Measurements from ENCODE around the gene CLRN2. TPM values are rescaled to one million over a fixed set of nuclear protein-coding genes. Genes with fewer than 3 reads are reported as not detected.

Gene CLRN2
- total RNA-seq, 2 experiments from 2014 or later = not detected

DNA sequence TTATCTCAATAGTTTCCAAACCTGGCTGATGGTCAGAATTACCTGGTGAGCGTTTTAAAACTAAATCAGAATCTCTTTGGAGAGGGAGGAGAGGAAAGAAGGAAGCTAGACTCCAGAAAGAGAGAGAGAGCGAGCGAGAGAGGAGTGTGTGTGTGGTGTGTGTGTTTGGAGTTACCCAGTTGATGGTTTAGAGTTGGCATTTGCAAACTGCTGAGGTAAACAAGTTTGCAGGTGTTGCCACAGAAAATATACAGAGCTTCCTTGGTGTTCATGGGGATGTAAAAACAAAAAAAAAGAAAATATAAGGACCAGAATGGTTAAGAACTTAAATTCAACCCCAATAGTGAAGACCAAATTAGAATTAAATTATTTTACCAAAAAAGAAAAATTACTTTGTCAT lies 35.6 kb downstream of the CLRN2 start:
- Mint-ChIP-seq H3K27ac (no peak overlapping the region), H3K4me3 (no peak overlapping the region), H3K9me3 (ENCODE audit: insufficient read depth) (no peaks in the 10 kb centered on the region), H3K4me1 (ENCODE audit: low read depth) (peaks cover 14% of the 10 kb centered on the region), H3K36me3 (ENCODE audit: low read depth) (no peaks in the 10 kb centered on the region), H3K27me3 (ENCODE audit: low read depth) (peaks cover 19% of the 10 kb centered on the region)
- ChIA-PET POLR2A (no interaction called here), CTCF (interaction anchor here (2.4 to 2.9 kb wide), 2 partner anchors 68 to 86 kb away, joined by 10 to 30 read pairs; no protein-coding TSS in a partner anchor)
- ATAC-seq (no peak), DNase-seq (no peak)

DNA sequence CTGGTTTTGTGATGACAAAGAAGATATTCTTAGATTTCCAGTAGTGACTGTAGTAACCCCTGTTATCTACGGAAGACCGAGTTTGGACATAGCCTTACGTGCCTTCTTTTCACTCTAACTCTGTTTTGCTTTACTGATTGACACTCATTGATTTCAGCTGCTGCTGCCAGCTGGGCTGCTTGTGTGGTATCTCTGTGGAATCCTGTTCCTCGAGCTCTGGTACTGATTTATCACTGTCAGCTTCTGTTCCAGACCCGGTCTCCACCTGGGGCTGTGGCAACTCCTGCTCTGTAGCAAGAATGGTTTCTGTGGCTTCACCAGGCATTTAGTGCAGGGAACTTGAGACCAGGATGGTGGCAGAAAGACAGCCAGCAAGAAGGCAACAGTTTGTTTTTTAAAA lies 37.5 kb downstream of the CLRN2 start:
- H3K4me3 Mint-ChIP-seq = no peak overlapping the region
- H3K36me3 Mint-ChIP-seq (ENCODE audit: low read depth) = no peaks in the 10 kb centered on the region
- no peak overlapping the region for H3K27ac Mint-ChIP-seq
- peaks cover 14% of the 10 kb centered on the region for H3K4me1 Mint-ChIP-seq (ENCODE audit: low read depth)
- DNase-seq (no peak), ATAC-seq (no peak)
- CTCF ChIA-PET = no interaction called here
- H3K27me3 Mint-ChIP-seq (ENCODE audit: low read depth) = peaks cover 19% of the 10 kb centered on the region
- POLR2A ChIA-PET = no interaction called here
- H3K9me3 Mint-ChIP-seq (ENCODE audit: insufficient read depth) = no peaks in the 10 kb centered on the region

DNA sequence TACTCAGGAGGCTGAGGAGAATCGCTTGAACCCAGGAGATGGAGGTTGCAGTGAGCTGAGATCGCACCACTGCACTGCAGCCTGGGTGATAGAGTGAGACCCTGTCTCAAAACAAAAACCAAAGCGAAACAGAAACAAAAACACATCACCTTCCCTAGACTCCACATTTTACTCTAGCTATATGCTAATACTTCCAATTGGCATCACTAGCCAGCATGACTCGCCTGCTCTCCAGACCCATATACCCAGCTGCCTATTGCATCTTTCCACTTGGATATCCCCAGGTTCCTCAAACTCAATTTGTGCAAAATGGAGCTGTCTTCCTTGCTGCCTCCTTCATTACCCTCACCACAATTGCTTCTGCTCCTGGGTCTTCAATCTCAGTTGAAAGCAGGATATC lies 39.6 kb downstream of the CLRN2 start:
- H3K4me3 Mint-ChIP-seq = no peak overlapping the region
- CTCF ChIA-PET = interaction anchor here (0.7 to 1.8 kb wide), 2 partner anchors 42 to 81 kb away, joined by 3 to 6 read pairs; no protein-coding TSS in a partner anchor
- POLR2A ChIA-PET = interaction anchor here (0.6 to 2.2 kb wide), 5 partner anchors 22 to 255 kb away, joined by 3 to 7 read pairs (median 4); partner anchors contain the start of genes LAP3 and MED28
- peaks cover 19% of the 10 kb centered on the region for H3K27me3 Mint-ChIP-seq (ENCODE audit: low read depth)
- peaks cover 5% of the 10 kb centered on the region for H3K4me1 Mint-ChIP-seq (ENCODE audit: low read depth)
- H3K9me3 Mint-ChIP-seq (ENCODE audit: insufficient read depth) = no peaks in the 10 kb centered on the region
- no peaks in the 10 kb centered on the region for H3K36me3 Mint-ChIP-seq (ENCODE audit: low read depth)
- ATAC-seq (no peak), DNase-seq (no peak)
- H3K27ac Mint-ChIP-seq = no peak overlapping the region

DNA sequence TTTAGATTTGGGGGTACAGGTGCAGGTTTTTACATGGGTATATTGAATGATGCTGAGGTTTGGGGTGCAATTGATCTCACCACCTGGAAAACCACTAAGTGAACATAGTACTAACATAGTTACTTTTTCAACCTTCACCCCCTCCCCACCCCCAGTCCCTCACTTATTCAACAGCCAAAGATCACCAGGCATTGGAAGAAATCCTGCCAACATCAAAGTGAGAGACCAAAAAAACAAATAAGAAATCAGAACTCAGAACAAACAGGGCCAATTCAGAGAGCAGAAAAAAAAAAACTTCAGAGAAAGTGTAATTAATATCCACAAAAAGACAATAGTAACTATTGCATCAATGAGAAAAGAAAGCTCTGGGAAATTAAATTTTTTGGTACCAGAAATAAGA lies 41.5 kb downstream of the CLRN2 start:
- no peak for ATAC-seq
- H3K27me3 Mint-ChIP-seq (ENCODE audit: low read depth) = peaks cover 16% of the 10 kb centered on the region
- H3K36me3 Mint-ChIP-seq (ENCODE audit: low read depth) = no peaks in the 10 kb centered on the region

DNA sequence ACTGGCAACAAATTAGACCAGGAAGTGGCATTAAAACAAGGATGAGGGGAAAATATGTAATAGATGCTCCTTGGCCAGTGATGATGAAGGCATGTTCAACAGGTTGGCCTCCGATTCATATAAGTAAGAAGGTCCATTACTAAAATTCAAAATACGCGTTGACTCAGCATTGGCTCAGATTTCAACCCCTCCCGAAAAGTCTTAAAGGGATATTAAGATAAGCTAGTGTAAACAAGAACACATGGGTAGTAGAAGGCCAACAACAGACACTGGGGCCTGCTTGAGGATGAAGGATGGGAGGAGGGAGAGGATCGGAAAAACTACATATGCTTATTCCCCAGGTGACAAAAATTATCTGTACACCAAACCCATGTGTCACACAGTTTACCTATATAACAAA lies 42.9 kb downstream of the CLRN2 start:
- H3K4me3 Mint-ChIP-seq = no peak overlapping the region
- ATAC-seq (no peak), DNase-seq (no peak)
- H3K27ac Mint-ChIP-seq = no peak overlapping the region
- peaks cover 7% of the 10 kb centered on the region for H3K27me3 Mint-ChIP-seq (ENCODE audit: low read depth)
- H3K9me3 Mint-ChIP-seq (ENCODE audit: insufficient read depth) = no peaks in the 10 kb centered on the region
- peaks cover 5% of the 10 kb centered on the region for H3K4me1 Mint-ChIP-seq (ENCODE audit: low read depth)
- POLR2A ChIA-PET = no interaction called here
- CTCF ChIA-PET = no interaction called here
- H3K36me3 Mint-ChIP-seq (ENCODE audit: low read depth) = no peaks in the 10 kb centered on the region

More for the DNA sequence above, 41.5 kb downstream of the CLRN2 start:
- Mint-ChIP-seq H3K27ac (no peak overlapping the region), H3K9me3 (ENCODE audit: insufficient read depth) (no peaks in the 10 kb centered on the region), H3K4me1 (ENCODE audit: low read depth) (peaks cover 5% of the 10 kb centered on the region), H3K4me3 (no peak overlapping the region)
- CTCF ChIA-PET = interaction anchor here (1.0 kb wide), 1 partner anchor 80 kb away, joined by 4 read pairs; no protein-coding TSS in a partner anchor
- POLR2A ChIA-PET = no interaction called here
- no peak for DNase-seq

DNA sequence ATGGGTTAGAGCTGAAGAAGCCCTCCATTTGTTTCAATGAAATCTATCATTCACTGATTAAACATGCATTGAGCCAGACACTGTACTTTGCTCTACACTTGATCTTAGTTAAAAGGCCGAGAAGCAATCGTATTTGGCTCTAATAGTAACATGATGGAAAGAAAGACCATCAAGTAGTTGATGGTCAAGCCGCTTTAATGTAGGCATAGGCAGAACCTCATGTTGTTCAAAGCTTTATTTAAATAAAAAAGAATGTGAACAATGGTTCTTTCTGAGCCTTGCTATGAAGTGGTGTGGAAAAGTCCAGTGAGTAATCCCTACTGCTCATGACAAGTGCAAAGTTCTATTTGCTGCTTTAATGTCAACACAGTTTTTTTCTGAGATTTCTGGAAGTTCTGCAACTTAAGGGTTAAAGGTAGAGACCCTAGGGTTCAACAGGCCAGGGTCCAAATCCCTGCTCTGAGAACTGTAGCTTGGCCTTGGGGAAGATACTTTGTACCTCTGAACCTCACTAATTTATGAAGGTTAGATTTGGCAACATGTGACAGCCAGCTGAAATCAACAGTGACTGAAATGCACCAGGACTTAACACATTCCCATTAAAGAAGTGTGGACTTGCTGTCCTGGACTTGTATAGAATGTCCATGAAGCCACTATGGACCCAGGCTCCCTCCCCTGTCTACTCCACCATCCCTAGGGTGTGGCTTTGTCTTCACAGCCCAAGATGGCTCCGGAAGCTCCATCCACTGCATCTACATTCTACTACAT lies 44.2 kb downstream of the CLRN2 start:
- H3K4me1 Mint-ChIP-seq (ENCODE audit: low read depth) = peaks cover 5% of the 10 kb centered on the region
- ATAC-seq (no peak), DNase-seq (no peak)
- H3K27me3 Mint-ChIP-seq (ENCODE audit: low read depth) = peaks cover 7% of the 10 kb centered on the region
- no peaks in the 10 kb centered on the region for H3K9me3 Mint-ChIP-seq (ENCODE audit: insufficient read depth)
- H3K4me3 Mint-ChIP-seq = no peak overlapping the region
- CTCF ChIA-PET = no interaction called here
- H3K36me3 Mint-ChIP-seq (ENCODE audit: low read depth) = no peaks in the 10 kb centered on the region
- H3K27ac Mint-ChIP-seq = no peak overlapping the region
- POLR2A ChIA-PET = no interaction called here

DNA sequence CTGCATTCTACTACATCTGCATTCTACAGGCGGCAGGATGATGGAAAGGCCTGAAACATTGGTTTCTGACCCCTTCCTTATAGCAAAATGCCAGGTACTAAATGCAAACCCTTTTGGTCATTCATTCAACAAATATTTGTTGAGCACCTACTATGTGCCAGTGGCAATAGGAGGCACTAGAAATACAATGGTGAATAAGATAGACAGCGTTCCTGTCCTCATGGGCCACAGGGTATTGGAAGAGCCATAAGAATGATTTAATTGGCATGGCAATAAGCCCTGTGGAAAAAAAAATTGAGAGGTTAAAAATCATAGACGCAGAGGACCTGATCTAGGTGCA lies 44.7 kb downstream of the CLRN2 start:
- Mint-ChIP-seq H3K27me3 (ENCODE audit: low read depth) (peaks cover 7% of the 10 kb centered on the region), H3K36me3 (ENCODE audit: low read depth) (no peaks in the 10 kb centered on the region), H3K4me3 (no peak overlapping the region), H3K9me3 (ENCODE audit: insufficient read depth) (no peaks in the 10 kb centered on the region), H3K27ac (no peak overlapping the region), H3K4me1 (ENCODE audit: low read depth) (peaks cover 4% of the 10 kb centered on the region)
- DNase-seq (no peak), ATAC-seq (no peak)
- POLR2A ChIA-PET = no interaction called here
- CTCF ChIA-PET = no interaction called here

DNA sequence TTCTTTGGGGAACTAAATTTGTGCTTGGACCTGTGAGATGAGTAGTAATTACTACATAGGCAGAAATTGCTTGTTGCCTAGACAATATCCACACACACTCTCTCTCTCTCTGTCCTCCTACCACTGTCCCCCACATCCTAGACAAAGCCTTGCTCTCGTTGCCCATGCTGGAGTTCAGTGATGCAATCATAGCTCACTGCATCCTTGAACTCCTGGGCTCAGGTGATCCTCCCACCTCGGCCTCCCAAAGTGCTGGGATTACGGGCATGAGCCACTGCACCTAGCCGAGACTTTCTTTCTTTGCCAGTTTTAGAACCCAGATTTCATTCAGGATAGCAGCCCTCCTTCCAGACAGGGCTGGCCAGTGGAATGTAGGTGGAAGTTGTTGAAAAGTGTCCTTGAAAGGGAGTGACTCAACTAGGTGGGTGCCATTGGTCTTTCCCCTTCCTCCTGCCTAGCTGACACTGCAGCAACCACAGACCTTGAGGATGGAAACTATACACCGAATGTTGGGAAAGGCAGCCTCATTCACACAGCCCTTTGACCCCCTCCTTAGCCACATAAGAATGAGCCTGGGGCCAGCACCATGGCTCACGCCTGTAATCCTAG lies 45.2 kb downstream of the CLRN2 start:
- peaks cover 3% of the 10 kb centered on the region for H3K27me3 Mint-ChIP-seq (ENCODE audit: low read depth)
- CTCF ChIA-PET = no interaction called here
- no peaks in the 10 kb centered on the region for H3K4me1 Mint-ChIP-seq (ENCODE audit: low read depth)
- POLR2A ChIA-PET = no interaction called here
- no peak overlapping the region for H3K27ac Mint-ChIP-seq
- H3K4me3 Mint-ChIP-seq = no peak overlapping the region
- DNase-seq = no peak
- H3K9me3 Mint-ChIP-seq (ENCODE audit: insufficient read depth) = no peaks in the 10 kb centered on the region
- H3K36me3 Mint-ChIP-seq (ENCODE audit: low read depth) = no peaks in the 10 kb centered on the region
- no peak for ATAC-seq

DNA sequence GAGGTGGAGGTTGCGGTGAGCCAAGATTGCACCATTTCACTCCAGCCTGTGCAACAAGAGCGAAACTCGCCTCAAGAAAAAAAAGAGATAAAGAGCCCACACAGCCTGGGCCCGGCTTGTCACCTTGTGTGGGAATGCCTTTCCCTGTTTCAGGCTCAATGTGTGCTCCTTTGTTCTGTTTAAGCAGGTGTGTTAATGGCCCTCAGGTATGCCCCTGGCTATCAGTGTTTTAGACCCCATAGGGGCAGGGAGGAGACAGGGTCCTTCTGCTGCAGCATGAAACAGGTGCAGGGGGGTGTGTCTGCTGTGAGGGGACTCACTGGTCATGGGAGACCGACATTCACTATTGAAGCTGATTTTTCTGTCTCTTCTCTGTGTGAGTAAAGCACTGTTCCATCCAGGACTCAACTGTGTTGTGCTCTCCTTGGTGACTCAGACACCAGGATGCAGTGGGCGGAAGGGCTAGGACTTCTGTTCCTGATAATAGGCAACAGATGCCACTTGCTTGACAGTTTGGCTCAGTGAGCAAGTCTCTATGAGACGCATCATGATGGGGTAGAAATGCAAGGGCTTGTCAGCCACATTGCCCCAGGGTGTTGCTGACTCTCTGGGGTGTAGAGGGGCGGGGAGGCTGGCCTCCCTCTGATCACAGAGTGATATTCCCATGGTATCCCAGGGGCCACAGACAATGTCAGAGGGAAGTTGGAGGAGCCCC lies 46.4 kb downstream of the CLRN2 start:
- no peak for ATAC-seq
- no peaks in the 10 kb centered on the region for H3K9me3 Mint-ChIP-seq (ENCODE audit: insufficient read depth)
- no peaks in the 10 kb centered on the region for H3K36me3 Mint-ChIP-seq (ENCODE audit: low read depth)
- no peak overlapping the region for H3K4me3 Mint-ChIP-seq
- no peak overlapping the region for H3K27ac Mint-ChIP-seq
- CTCF ChIA-PET = no interaction called here
- DNase-seq = no peak
- no peaks in the 10 kb centered on the region for H3K4me1 Mint-ChIP-seq (ENCODE audit: low read depth)
- H3K27me3 Mint-ChIP-seq (ENCODE audit: low read depth) = no peaks in the 10 kb centered on the region
- POLR2A ChIA-PET = no interaction called here

DNA sequence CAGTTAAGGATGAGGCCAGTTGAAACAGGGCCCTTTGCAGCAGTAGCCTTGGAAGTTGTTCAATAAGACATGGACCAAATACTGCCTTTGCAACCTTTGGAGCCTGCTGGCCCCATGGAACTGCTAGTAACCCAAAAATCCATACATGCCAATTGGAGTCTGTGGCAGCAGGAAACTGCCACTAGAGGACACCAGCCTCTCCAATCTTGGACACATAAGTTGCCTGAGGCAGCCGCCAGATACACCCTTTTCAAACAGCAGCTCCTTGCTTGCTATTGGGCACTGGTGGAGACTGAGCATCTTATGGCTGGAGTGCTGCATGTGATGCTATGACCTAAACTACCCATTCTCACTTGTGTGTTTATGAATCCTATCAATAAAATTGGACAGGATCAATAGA lies 47.2 kb downstream of the CLRN2 start:
- H3K27ac Mint-ChIP-seq = no peak overlapping the region
- H3K27me3 Mint-ChIP-seq (ENCODE audit: low read depth) = peaks cover 5% of the 10 kb centered on the region
- CTCF ChIA-PET = interaction anchor here (1.3 to 1.5 kb wide), 2 partner anchors 10 to 13 kb away, joined by 5 to 6 read pairs; no protein-coding TSS in a partner anchor
- H3K4me1 Mint-ChIP-seq (ENCODE audit: low read depth) = no peaks in the 10 kb centered on the region
- POLR2A ChIA-PET = no interaction called here
- H3K4me3 Mint-ChIP-seq = no peak overlapping the region
- H3K9me3 Mint-ChIP-seq (ENCODE audit: insufficient read depth) = no peaks in the 10 kb centered on the region
- H3K36me3 Mint-ChIP-seq (ENCODE audit: low read depth) = no peaks in the 10 kb centered on the region
- no peak for DNase-seq
- no peak for ATAC-seq

DNA sequence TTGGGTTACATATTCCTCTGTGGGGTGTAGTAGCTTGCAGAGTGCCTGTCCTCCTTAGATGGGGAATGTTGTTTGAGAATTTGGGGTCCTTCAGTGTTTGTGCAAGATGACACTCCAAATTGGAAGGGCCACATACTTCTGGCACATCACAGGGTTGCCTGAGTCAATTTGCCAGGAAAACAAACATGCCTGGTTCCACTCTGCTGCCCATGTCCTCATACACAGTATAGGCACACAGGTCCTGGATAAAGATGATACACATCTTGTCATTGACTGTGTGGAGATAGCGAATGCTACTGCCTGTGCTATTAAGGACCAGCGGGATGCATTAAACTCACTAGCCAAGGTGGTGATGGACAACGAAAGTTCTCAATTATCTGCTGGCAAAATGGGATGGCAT lies 50.9 kb downstream of the CLRN2 start:
- ATAC-seq = no peak
- CTCF ChIA-PET = no interaction called here
- POLR2A ChIA-PET = no interaction called here
- peaks cover 9% of the 10 kb centered on the region for H3K27me3 Mint-ChIP-seq (ENCODE audit: low read depth)
- no peak overlapping the region for H3K4me3 Mint-ChIP-seq
- H3K27ac Mint-ChIP-seq = no peak overlapping the region
- H3K9me3 Mint-ChIP-seq (ENCODE audit: insufficient read depth) = no peaks in the 10 kb centered on the region
- DNase-seq = no peak
- H3K36me3 Mint-ChIP-seq (ENCODE audit: low read depth) = no peaks in the 10 kb centered on the region
- H3K4me1 Mint-ChIP-seq (ENCODE audit: low read depth) = no peaks in the 10 kb centered on the region

DNA sequence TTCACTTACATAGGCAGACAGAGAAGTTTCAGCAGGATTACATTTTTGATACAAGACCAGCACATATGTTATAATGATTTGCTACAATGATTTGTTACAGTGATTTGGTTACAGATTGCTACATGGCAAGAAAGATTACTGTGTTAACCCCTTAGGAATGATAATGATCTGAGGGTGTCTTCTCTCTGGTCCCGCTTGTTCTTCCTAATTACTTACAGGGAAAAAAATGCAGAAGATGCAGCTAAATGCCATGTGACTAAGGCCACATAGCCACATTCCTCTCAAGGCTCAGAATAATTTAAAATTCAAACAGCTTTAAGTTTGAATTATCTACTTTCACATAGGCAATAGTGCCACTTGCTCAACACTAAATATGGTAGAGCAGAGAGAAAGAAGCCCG lies 52.3 kb downstream of the CLRN2 start:
- Mint-ChIP-seq H3K27me3 (ENCODE audit: low read depth) (peaks cover 9% of the 10 kb centered on the region), H3K4me1 (ENCODE audit: low read depth) (no peaks in the 10 kb centered on the region), H3K4me3 (no peak overlapping the region), H3K36me3 (ENCODE audit: low read depth) (no peaks in the 10 kb centered on the region), H3K9me3 (ENCODE audit: insufficient read depth) (no peaks in the 10 kb centered on the region), H3K27ac (no peak overlapping the region)
- CTCF ChIA-PET = interaction anchor here (1.0 to 1.6 kb wide), 2 partner anchors 18 to 95 kb away, joined by 3 read pairs; no protein-coding TSS in a partner anchor
- POLR2A ChIA-PET = interaction anchor here (1.2 kb wide), 1 partner anchor 10 kb away, joined by 5 read pairs; the partner anchor contains the start of gene LAP3
- no peak for DNase-seq
- no peak for ATAC-seq
